T-helper 17 cell (primary cell): Measurements from ENCODE around the gene PRDM1. TPM values are rescaled to one million over a fixed set of nuclear protein-coding genes. Genes with fewer than 3 reads are reported as not detected.

ENCODE experiments used
- ATAC-seq: fragments of 150-1000 bp; cut with Tn5 transposase; 2 replicates; pipeline ENCODE4 v1.10.0; 2021; ENCODE audit warnings: mild to moderate bottlenecking, moderate library complexity
- DNase-seq, 3 donors: peaks; one replicate each; pipeline versions ENCODE4 v3.0.0 to v3.0.0-alpha.2; 2020 to 2021
- H3K9me3 ChIP-seq: one replicate; pipeline ENCODE4 v1.7.0; 2013; ENCODE audit warnings: low read length, mild to moderate bottlenecking; ENCODE audit not compliant: control insufficient read depth, poor library complexity, severe bottlenecking
- H3K27ac Mint-ChIP-seq: one replicate; pipeline ENCODE4 v1.8.0; 2022; ENCODE audit warnings: mild to moderate bottlenecking, moderate library complexity, mixed read lengths
- H3K27me3 Mint-ChIP-seq: one replicate; pipeline ENCODE4 v1.8.0; 2022; ENCODE audit warnings: mixed read lengths
- H3K36me3 Mint-ChIP-seq: one replicate; pipeline ENCODE4 v1.8.0; 2022; ENCODE audit warnings: low read depth, mixed read lengths
- H3K4me1 Mint-ChIP-seq: one replicate; pipeline ENCODE4 v1.8.0; 2022; ENCODE audit warnings: mild to moderate bottlenecking, mixed read lengths
- H3K4me3 Mint-ChIP-seq: one replicate; pipeline ENCODE4 v1.8.0; 2022; ENCODE audit warnings: mild to moderate bottlenecking, moderate library complexity, mixed read lengths
- total RNA-seq, 4 donors: library from RNA in 2 of 4; stranded (reverse) in 2 of 4; gene quantifications; one replicate each; pipeline ENCODE4 v1.2.3 and lab custom pipeline; 2022 to 2026

PRDM1 gene
- total RNA-seq, 2 donors from 2014 or later, result 122 to 141 TPM

DNA sequence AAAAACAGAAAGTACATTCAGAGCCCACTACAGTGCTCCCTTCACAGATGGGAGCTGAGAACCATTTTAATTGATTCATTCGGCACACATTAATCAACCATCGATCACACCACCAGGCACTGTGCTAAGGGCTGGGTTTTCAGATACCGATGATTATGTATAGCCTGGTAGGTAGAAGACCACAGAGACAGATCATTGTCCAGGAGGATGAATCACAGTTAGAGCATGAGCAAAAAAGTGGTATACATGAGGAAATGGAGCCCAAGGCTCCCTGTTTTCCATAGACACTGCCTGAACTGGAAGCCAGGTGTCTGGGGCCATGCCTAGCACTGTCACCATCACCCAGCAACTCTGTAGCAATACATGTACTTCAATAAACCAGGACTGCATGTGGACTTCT is 9.0 kb upstream of the PRDM1 start:
- ATAC-seq (no peak), DNase-seq (no peak)
- H3K9me3 ChIP-seq, result no peaks in the 10 kb centered on the region
- Mint-ChIP-seq H3K4me1 (peaks cover 10% of the 10 kb centered on the region), H3K36me3 (no peaks in the 10 kb centered on the region), H3K4me3 (no peak overlapping the region), H3K27me3 (no peaks in the 10 kb centered on the region), H3K27ac (no peak overlapping the region)

GRCh38 chr6:106077881-106078280 is 8.3 kb upstream of the PRDM1 start:
- no peak overlapping the region for H3K4me3 Mint-ChIP-seq
- H3K27ac Mint-ChIP-seq, result no peak overlapping the region
- H3K9me3 ChIP-seq, result no peaks in the 10 kb centered on the region
- H3K27me3 Mint-ChIP-seq, result no peaks in the 10 kb centered on the region
- no peaks in the 10 kb centered on the region for H3K36me3 Mint-ChIP-seq
- ATAC-seq (no peak), DNase-seq (no peak)
- peaks cover 16% of the 10 kb centered on the region for H3K4me1 Mint-ChIP-seq

DNA sequence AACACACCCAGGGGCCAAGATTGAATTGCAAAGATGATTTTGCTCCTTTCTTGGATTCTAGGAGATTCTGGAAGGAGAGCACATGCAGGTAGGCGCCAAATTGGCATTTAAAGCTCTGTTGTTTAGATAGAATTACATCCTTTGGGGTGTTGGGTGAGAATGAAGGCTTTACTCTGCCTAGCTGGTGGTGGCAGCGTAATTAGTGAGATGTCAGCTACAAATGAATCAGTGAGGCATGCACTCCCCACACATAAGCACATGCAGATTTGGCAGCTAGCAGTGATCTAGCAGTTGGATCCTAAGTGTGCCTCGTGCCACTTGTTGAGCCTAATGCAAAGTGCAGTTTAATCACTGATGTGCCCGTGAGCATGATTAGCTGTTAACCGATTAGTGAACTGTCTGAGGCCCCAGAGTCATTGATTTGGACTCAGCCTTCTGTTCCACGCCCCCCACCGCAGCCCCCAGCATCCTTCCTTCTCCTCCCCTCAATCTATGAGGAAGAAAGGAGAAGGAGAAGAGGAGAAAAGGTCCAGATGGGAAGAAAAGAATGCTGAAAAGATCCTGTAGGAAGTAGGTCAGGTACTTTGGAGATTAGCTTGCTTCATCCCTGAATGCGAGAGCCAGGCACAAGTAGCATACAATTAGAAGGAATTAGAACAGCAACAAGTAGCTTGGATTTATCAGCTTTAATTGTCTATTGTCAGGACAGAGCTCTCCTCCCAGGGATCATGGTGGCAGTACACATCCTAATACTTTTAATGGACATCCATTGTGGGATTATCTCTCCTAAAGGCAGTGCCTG is 6.0 kb upstream of the PRDM1 start:
- no peak overlapping the region for H3K27ac Mint-ChIP-seq
- H3K27me3 Mint-ChIP-seq, result no peaks in the 10 kb centered on the region
- H3K4me3 Mint-ChIP-seq, result no peak overlapping the region
- no peaks in the 10 kb centered on the region for H3K36me3 Mint-ChIP-seq
- ATAC-seq, result no peak
- no peaks in the 10 kb centered on the region for H3K9me3 ChIP-seq
- peaks cover 38% of the 10 kb centered on the region for H3K4me1 Mint-ChIP-seq
- DNase-seq, result no peak

DNA sequence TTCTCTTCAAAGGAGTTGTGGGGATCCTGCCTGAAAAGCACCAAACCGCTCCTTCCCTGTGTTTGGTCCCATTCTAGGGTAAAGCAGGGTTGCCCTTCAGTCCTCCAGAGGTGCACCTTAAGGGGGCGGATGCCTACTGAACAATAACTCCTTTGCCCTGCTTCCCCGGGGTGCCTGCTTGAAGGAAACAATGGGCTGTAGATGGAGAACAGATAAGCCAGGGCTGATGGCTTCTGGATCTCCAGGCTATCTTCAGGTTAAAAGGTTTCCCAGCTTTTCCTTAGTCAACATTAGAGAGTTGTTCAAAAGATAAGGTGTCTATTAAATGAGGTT is 5.4 kb upstream of the PRDM1 start:
- ATAC-seq (no peak), DNase-seq (no peak)
- H3K9me3 ChIP-seq, result no peaks in the 10 kb centered on the region
- H3K27me3 Mint-ChIP-seq, result no peaks in the 10 kb centered on the region
- no peaks in the 10 kb centered on the region for H3K36me3 Mint-ChIP-seq
- no peak overlapping the region for H3K4me3 Mint-ChIP-seq
- H3K4me1 Mint-ChIP-seq, result peaks cover 42% of the 10 kb centered on the region
- peak overlapping the region; percentile 32 for H3K27ac Mint-ChIP-seq

- Mint-ChIP-seq H3K27me3 (no peaks in the 10 kb centered on the region), H3K27ac (peak overlapping the region; percentile 24)
Measured at GRCh38 chr6:106081715-106082114, 4.4 kb upstream of the PRDM1 start.

GRCh38 chr6:106082735-106083398 is 3.3 kb upstream of the PRDM1 start:
- Mint-ChIP-seq H3K27ac (peak overlapping the region; percentile 24), H3K4me1 (peaks cover 56% of the 10 kb centered on the region), H3K36me3 (peaks cover 3% of the 10 kb centered on the region), H3K4me3 (peak overlapping the region; percentile 67), H3K27me3 (no peaks in the 10 kb centered on the region)
- H3K9me3 ChIP-seq, result no peaks in the 10 kb centered on the region
- DNase-seq, result no peak
- ATAC-seq, result no peak

More at GRCh38 chr6:106081715-106082114, 4.4 kb upstream of the PRDM1 start:
- ATAC-seq (no peak), DNase-seq (no peak)
- no peaks in the 10 kb centered on the region for H3K9me3 ChIP-seq
- H3K4me1 Mint-ChIP-seq, result peaks cover 48% of the 10 kb centered on the region
- H3K36me3 Mint-ChIP-seq, result peaks cover 3% of the 10 kb centered on the region
- no peak overlapping the region for H3K4me3 Mint-ChIP-seq

DNA sequence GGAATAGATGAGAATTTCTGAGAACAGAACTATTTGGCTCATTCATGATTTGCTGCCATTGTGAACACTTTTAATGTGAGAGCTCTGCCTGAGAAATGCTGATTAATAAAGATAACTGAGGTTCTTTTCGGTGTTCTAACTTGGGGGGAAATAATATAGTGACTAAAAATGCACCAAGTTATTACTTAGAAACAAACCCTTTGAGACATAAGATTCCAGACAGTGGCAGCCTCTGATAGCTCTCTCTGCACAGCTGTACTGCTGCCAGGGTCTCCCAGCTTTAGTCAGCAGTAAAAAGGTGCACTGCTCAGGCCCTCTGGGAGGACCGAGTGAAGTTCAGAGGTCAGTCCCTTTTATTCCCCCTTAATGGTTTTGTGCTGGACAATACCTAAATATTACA is 2.5 kb upstream of the PRDM1 start:
- Mint-ChIP-seq H3K27me3 (no peaks in the 10 kb centered on the region), H3K36me3 (peaks cover 3% of the 10 kb centered on the region), H3K4me3 (peak overlapping the region; percentile 71), H3K27ac (peak overlapping the region; percentile 98), H3K4me1 (peaks cover 63% of the 10 kb centered on the region)
- DNase-seq (no peak), ATAC-seq (no peak)
- H3K9me3 ChIP-seq, result no peaks in the 10 kb centered on the region

DNA sequence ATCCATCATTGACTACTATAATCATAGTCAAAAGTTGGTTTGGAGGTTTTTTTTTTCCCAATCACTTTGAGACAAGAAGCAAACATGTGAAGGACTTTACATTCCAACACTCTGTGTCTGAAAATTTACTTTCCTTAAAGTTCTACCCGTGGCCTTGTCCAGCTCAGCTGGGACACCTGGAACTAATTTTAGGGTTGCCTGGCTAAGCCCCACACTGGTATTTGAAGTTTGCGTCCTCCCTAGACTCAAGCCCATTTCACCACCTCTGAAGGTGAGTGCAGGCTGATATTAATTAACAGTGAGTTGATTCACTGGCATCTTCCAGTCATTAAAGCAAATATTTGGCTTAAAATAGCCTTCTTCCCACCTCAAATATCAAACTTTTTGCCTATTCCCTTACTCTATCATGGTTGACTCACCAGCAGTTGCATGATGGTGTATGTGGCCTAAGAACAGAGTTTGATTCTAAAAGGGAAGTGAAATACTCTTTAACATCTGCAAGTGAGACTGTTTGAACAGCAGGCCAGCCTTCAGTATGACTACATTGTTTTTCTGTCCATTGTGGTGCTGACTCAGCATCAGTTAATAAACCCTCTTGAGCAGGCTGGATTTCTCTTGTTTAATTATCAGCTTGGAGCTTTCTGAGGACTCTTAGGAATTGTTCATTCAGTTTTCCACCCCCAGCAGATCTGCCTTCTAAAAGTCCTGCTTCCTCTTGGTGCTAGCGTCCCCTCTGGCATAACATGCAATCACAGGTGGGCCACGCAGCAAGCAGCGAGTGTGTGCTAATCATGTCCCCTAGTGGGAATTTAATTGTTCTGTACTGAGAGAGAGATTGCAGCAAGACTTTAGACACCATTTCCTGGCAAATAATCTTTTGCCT is 1.8 kb upstream of the PRDM1 start:
- H3K27me3 Mint-ChIP-seq, result no peaks in the 10 kb centered on the region
- H3K9me3 ChIP-seq, result no peaks in the 10 kb centered on the region
- peak overlapping the region; percentile 98 for H3K27ac Mint-ChIP-seq
- DNase-seq (no peak), ATAC-seq (no peak)
- peaks cover 5% of the 10 kb centered on the region for H3K36me3 Mint-ChIP-seq
- peak overlapping the region; percentile 71 for H3K4me3 Mint-ChIP-seq
- H3K4me1 Mint-ChIP-seq, result peaks cover 70% of the 10 kb centered on the region

GRCh38 chr6:106084989-106085691 is 996 bp upstream of the PRDM1 start:
- H3K27ac Mint-ChIP-seq, result peak overlapping the region; percentile 98
- DNase-seq, result no peak
- peaks cover 5% of the 10 kb centered on the region for H3K36me3 Mint-ChIP-seq
- peaks cover 76% of the 10 kb centered on the region for H3K4me1 Mint-ChIP-seq
- H3K9me3 ChIP-seq, result no peaks in the 10 kb centered on the region
- H3K4me3 Mint-ChIP-seq, result peak overlapping the region; percentile 96
- H3K27me3 Mint-ChIP-seq, result peaks cover 4% of the 10 kb centered on the region
- ATAC-seq, result no peak

DNA sequence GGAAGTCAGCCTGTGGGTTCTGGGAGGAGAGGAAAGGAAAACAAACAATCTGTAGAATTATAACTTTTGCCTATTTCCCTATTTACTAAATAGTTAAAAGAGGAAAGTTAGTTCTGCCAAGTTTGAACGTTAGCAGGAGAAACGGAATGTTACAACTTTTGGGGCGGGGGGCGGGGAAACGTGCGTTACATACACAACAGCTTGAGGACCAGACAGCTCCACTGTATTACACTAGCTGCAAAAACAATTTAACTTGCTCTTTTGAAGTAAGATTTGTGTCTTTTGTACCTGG is 498 bp upstream of the PRDM1 start:
- ATAC-seq (peak; percentile 2), DNase-seq (no peak)
- peak overlapping the region; percentile 98 for H3K27ac Mint-ChIP-seq
- peaks cover 80% of the 10 kb centered on the region for H3K4me1 Mint-ChIP-seq
- H3K27me3 Mint-ChIP-seq, result peaks cover 7% of the 10 kb centered on the region
- H3K9me3 ChIP-seq, result no peaks in the 10 kb centered on the region
- H3K36me3 Mint-ChIP-seq, result peaks cover 5% of the 10 kb centered on the region
- H3K4me3 Mint-ChIP-seq, result peak overlapping the region; percentile 96

DNA sequence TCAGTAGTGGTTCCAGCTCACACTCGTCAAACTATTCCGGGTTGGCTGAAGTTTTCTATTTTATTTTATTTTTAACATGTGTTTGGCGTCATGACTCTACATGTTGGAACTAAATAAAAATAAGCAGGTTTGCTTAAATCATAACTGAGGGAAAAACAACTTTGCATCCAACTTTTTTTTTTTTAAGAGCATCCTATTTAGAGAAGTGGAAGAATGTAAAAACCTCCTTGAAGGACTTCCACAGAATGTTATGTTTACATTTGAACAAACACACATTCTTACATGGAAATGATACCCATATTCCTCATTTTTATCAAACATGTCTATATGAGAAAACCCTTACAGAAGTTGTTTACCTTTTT is 659 bp downstream of the PRDM1 start:
- Mint-ChIP-seq H3K4me1 (peaks cover 78% of the 10 kb centered on the region), H3K36me3 (peaks cover 5% of the 10 kb centered on the region), H3K4me3 (peak overlapping the region; percentile 96), H3K27ac (peak overlapping the region; percentile 98), H3K27me3 (peaks cover 7% of the 10 kb centered on the region)
- H3K9me3 ChIP-seq, result no peaks in the 10 kb centered on the region
- no peak for DNase-seq
- no peak for ATAC-seq

DNA sequence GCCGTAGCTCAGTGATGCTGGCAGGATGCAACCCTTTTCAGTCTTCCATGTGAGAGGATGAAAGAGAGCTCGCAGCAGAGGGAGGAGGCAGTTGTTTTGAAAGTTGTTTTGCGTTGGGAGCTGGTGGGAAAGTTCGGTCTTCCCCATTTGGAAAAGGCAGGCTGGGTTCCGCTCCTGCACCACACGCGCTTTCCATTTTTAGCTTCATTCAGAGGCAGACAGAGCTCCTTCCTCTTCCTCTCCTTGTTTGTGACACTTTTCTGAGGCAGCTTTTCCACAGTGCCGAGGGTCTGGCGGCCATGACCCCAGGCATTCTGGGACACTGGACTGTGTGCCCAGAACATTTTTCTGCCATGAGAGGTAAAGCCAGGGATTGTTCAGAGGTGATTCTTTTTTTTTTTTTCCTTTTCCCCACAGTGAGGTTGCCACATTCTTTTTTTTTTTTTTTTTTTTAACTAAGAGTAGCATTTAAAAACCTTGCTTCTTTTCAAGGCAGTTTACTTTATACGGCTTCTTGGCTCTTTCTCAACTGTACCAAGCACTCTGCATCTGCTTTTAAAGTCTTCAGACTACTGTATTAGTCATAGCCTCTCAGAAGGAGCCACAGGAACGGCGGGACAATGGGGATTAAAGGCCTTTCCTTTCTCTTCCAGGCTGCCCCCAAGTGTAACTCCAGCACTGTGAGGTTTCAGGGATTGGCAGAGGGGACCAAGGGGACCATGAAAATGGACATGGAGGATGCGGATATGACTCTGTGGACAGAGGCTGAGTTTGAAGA is 1.6 kb downstream of the PRDM1 start:
- DNase-seq (no peak), ATAC-seq (no peak)
- H3K4me1 Mint-ChIP-seq, result peaks cover 74% of the 10 kb centered on the region
- H3K4me3 Mint-ChIP-seq, result peak overlapping the region; percentile 96
- peaks cover 6% of the 10 kb centered on the region for H3K36me3 Mint-ChIP-seq
- peak overlapping the region; percentile 98 for H3K27ac Mint-ChIP-seq
- H3K27me3 Mint-ChIP-seq, result peaks cover 7% of the 10 kb centered on the region
- no peaks in the 10 kb centered on the region for H3K9me3 ChIP-seq
